Kidney tubule cell (primary cell): ENCODE data around the gene ARHGAP11A.
A peak's percentile ranks its signal among the peaks of the same experiment; 100 is the strongest.

ENCODE experiments used
- DNase-seq: peaks from one replicate; pipeline ENCODE4 v3.0.0-alpha.2; 2018; ENCODE audit warnings: low spot score

ARHGAP11A gene

DNA sequence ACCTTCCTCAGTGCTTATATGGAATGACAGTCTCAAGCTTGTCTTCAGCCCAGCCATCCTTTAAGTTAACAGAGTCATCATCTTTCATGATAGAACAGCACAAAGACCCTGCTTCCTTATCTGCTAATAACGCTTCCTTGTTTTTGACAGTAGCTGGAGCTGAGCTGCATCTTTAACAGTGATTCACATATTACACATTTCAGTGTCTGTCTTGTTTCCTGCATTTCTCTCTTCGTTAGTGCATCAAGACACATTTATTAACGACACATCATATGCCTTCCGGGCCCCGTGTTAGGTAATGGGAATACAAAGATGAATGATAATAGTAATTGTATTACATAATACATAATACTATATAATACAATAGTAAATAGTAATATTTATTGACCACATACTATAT lies 72.3 kb downstream of the ARHGAP11A start:
- DNase-seq = peak; percentile 94

DNA sequence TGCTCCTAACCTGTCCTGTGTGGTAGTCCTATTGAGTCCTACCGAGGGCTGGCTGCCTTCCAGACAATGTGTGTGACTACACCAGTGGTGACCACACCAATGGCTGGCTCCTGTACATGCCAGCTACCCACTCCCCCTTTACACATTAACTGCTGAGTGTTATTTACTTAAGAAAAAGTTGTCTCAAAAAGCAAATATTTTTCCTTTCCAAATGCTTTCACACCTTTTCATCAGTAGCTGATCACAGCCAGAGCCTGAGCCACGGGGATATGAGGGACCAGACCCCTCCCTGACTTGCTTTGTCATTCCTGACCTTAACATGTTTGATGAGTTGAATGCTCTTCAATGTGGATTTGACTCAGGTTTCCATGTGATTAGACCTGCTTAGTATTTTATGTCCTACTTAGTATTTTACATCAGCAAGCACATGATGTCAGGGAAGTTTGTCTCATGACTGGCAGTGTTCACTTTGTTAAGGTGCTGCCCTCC lies 72.9 kb downstream of the ARHGAP11A start:
- DNase-seq = peak; percentile 100
